A549 (cell line): ENCODE data around the gene MALAT1.
"Not testable (repeated sequence)": the region's sequence is repeated elsewhere in the genome, so short reads cannot be mapped to it uniquely, and the experiment has no call there.

ENCODE experiments used
- CEBPB ChIP-seq, 2 experiments: fragments of >200 bp in 1 of 2; sonication (Bioruptor Twin) in 1 of 2; formaldehyde crosslinking in 1 of 2; IDR thresholded peaks; 2 replicates each; pipeline ENCODE4 v1.6.1; 2012 to 2016
- CTCF ChIP-seq: fragments of >200 bp; sonication (Bioruptor Twin); formaldehyde crosslinking; IDR thresholded peaks from 3 replicates; pipeline ENCODE4 v1.5.1; 2016
- EHF ChIP-seq: fragments of 250-450 bp; sonication (Bioruptor Pico); IDR thresholded peaks from 2 replicates; pipeline ENCODE4 v1.5.0; 2020; ENCODE audit warnings: mild to moderate bottlenecking
- KDM5A ChIP-seq: fragments of 200-600 bp; sonication (generic); IDR thresholded peaks from 2 replicates; pipeline ENCODE4 v1.6.1; 2016; ENCODE audit warnings: antibody characterized with exemption, mild to moderate bottlenecking
- MAZ ChIP-seq: fragments of 150-350 bp; IDR thresholded peaks from 2 replicates; pipeline ENCODE4 v1.6.1; 2014; ENCODE audit warnings: antibody characterized with exemption, low read depth, low read length, borderline replicate concordance
- MYC ChIP-seq: IDR thresholded peaks from 2 replicates; pipeline ENCODE4 v1.6.1; 2012; ENCODE audit warnings: mild to moderate bottlenecking, inconsistent platforms, low read length, improper control_type of control experiment, borderline replicate concordance
- POLR2A ChIP-seq: IDR thresholded peaks from 2 replicates; pipeline ENCODE4 v1.6.1; 2012; ENCODE audit warnings: mild to moderate bottlenecking, low read length
- POLR2AphosphoS2 ChIP-seq: conservative IDR thresholded peaks from 2 replicates; pipeline ENCODE4 v1.6.1; 2012; ENCODE audit warnings: low read length, improper control_type of control experiment, inconsistent platforms
- RCOR1 ChIP-seq: fragments of 150-350 bp; IDR thresholded peaks from 2 replicates; pipeline ENCODE4 v1.6.1; 2014; ENCODE audit warnings: antibody characterized with exemption, low read length, low read depth
- RFX5 ChIP-seq: fragments of 450-650 bp; IDR thresholded peaks from 2 replicates; pipeline ENCODE4 v1.7.1; 2014; ENCODE audit warnings: antibody characterized with exemption, mild to moderate bottlenecking, moderate library complexity
- RNF2 ChIP-seq: fragments of 200-600 bp; sonication (generic); IDR thresholded peaks from 2 replicates; pipeline ENCODE4 v1.6.1; 2016; ENCODE audit warnings: low read depth, mild to moderate bottlenecking, antibody characterized with exemption, moderate library complexity, borderline replicate concordance

DNA sequence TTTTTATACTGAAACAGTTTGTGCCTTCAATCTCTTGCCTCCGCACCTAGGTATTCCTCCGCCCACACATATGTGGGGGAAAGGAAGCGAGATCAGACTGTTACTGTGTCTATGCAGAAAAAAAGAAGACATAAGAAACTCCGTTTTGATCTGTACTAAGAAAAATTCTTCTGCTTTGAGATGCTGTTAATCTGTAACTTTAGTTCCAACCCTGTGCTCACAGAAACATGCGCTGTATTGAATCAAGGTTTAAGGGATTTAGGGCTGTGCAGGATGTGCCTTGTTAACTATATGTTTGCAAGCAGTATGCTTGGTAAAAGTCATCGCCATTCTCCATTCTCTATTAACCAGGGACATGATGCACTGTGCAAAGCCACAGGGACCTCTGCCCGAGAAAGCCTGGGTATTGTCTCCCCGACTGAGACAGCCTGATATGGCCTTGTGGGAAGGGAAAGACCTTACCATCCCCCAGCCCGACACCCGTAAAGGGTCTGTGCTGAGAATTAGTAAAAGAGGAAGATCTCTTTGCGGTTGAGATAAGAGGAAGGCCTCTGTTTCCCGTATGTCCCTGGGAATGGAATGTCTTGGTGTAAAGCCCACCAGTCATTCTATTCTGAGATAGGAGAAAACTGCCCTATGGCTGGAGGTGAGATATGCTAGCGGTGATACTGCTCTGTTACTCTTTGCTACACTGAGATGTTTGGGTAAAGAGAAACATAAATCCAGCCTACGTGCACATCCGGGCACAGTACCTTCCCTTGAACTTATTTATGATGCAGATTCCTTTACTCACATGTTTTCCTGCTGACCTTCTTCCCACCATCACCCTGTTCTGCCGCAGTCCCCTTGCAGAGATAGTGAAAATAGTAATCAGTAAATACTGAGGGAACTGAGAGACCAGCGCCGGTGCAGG, 24.1 kb downstream of the MALAT1 start:
- not testable (repeated sequence) for TF ChIP-seq POLR2A; KDM5A; RCOR1; RNF2; CTCF; MAZ; POLR2AphosphoS2; RFX5; EHF (CRISPR knock-in tag); CEBPB (IDR thresholded peaks at IDR 0.05); MYC
